Psoas muscle (tissue), 8 donors: Measurements from ENCODE around the gene PITPNM1. TPM values are rescaled to one million over a fixed set of nuclear protein-coding genes. Genes with fewer than 3 reads are reported as not detected.

Experiments used
- ATAC-seq, 4 donors: fragments of 200-7000 bp; cut with Tn5 transposase; one replicate each; pipeline ENCODE4 v1.9.1; 2020; ENCODE audit warnings: moderate library complexity in 3 of 4, mild to moderate bottlenecking in 2 of 4
- DNase-seq, 2 donors: peaks; one replicate each; pipeline ENCODE4 v3.0.0-alpha.2; 2020
- H3K27ac ChIP-seq: fragments of 200-600 bp; one replicate; pipeline ENCODE4 v1.8.0; 2022
- H3K27me3 ChIP-seq, 3 donors: fragments of 200-600 bp in 1 of 3; one replicate each; pipeline versions ENCODE4 v1.6.1 to v1.8.0; 2013 to 2022; ENCODE audit warnings: low read length in 2 of 3, mild to moderate bottlenecking in 2 of 3, moderate library complexity in 1 of 3; ENCODE audit not compliant: insufficient read depth in 3 of 3
- H3K36me3 ChIP-seq, 2 donors: fragments of 200-600 bp in 1 of 2; one replicate each; pipeline versions ENCODE4 v1.6.1 to v1.8.0; 2013 to 2022; ENCODE audit warnings: low read depth in 1 of 2, mild to moderate bottlenecking in 1 of 2, moderate library complexity in 1 of 2; ENCODE audit not compliant: insufficient read depth in 1 of 2
- H3K4me1 ChIP-seq: fragments of 200-600 bp; one replicate; pipeline ENCODE4 v1.8.0; 2022
- H3K4me3 ChIP-seq: fragments of 200-600 bp; one replicate; pipeline ENCODE4 v1.8.0; 2022; ENCODE audit warnings: mild to moderate bottlenecking
- H3K9me3 ChIP-seq: fragments of 200-600 bp; one replicate; pipeline ENCODE4 v1.8.0; 2022
- CTCF ChIP-seq: fragments of 200-600 bp; IDR thresholded peaks from one replicate; pipeline ENCODE4 v1.8.0; 2022; ENCODE audit warnings: antibody characterized with exemption
- WGBS, 3 donors: extraction: QIAGEN DNeasy Blood & Tissue Kit; methylation state at CpG; one replicate each; pipeline versions ENCODE4 v1.1.6 to v1.1.7; 2013; 5-methylcytosine and 5-hydroxymethylcytosine counted together
- intact Hi-C, 2 donors: fragments of 100-400 bp; cut with DNase I; formaldehyde crosslinking; loops; one replicate each; pipeline versions ENCODE4 v1.11.0 to v1.14.2; 2022
- polyA plus RNA-seq, 3 donors: library from polyadenylated mRNA; stranded (reverse); fragments of 200-250 nt; gene quantifications; one replicate each; pipeline ENCODE4 v1.2.3, GENCODE V29; 2013
- total RNA-seq, 4 donors: library from RNA; stranded (reverse); fragmentation: NEBNext Ultra II Directional in 2 of 4; extraction: Animal tissue kit (Norgen Biotek cat#: 25700) in 2 of 4; gene quantifications; one replicate each; pipeline versions ENCODE4 v1.2.1 to v1.2.4, GENCODE V29; 2021 to 2023
- donor health status: healthy with polysubstance abuse.
- donor health status: DM: no; HTN: no; CAD: no; lungs with moderate emphysema.
- donor health status: Bipolar disorder and iron deficiency.
- donor health status: healthy.
- donor health status: DM: yes; HTN: yes; CAD: no.
- donor health status: DM: no; HTN: no; CAD: no.
- donor health status: DM: no; HTN: no; CAD: no.
- donor health status: DM: yes; HTN: yes; CAD: no.

Gene PITPNM1
- total and polyA plus RNA-seq, 7 donors: 2.3 to 16.1 (median 7.1) TPM

DNA sequence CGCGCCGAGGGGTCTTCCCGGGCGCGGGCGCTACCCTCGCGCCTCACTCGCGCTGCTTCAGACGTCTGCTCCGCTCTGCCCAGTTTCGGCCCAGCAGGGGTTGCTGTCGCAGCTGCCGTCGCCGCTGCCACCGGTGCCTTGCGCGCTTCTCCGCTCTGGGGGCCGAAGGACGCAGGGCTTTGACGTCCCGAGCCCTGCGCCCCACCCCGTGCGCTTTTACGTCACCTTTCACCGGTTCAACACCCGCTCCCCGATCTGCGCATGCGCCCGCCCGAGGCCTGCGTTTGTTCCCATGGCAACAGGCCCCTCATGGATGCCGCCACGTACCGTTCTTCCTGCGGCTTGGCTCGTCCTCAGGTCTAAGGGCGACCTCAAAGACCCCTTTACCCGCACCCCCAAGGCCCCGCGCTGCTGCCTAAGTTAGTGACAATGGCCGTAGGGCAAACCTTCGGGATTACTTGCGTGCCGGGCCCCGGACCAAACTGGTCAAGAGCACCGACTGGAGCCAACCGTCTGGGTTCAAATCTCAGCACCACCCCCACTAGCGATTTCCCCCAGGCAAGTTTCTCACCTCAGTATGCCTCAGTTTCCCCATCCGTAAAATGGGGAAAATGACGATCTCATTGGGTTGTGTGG is 3.4 kb upstream of the PITPNM1 start:
- ATAC-seq: peak; percentile 66 to 77 (median 72)
- H3K4me1 ChIP-seq: peaks cover 27% of the 10 kb centered on the region
- 0 to 1% (median 1%) methylated on average over 45 to 57 of the region's 57 CpGs for WGBS, 3 donors
- H3K4me3 ChIP-seq: peak overlapping the region; percentile 90
- H3K27ac ChIP-seq: peak overlapping the region; percentile 99
- H3K9me3 ChIP-seq: no peaks in the 10 kb centered on the region
- intact Hi-C loops: loop anchor here in 1 of 2 donors (5.0 kb wide), 1 partner anchor 41 kb away; the partner anchor contains the start of gene TMEM134
- H3K27me3 ChIP-seq: peaks cover 0 to 12% (median 8%) of the 10 kb centered on the region in 3 donors
- no peak for TF ChIP-seq CTCF
- H3K36me3 ChIP-seq: peaks cover 0 to 11% of the 10 kb centered on the region in 2 donors
- peak; percentile 99 for DNase-seq

- ATAC-seq: peak; percentile 85 to 90 (median 88)
- TF ChIP-seq CTCF: no peak
- peaks cover 27% of the 10 kb centered on the region for H3K4me1 ChIP-seq
- 0 to 1% (median 0%) methylated on average over 49 to 57 of the region's 57 CpGs for WGBS, 3 donors
- peaks cover 0 to 11% of the 10 kb centered on the region in 2 donors for H3K36me3 ChIP-seq
- intact Hi-C loops: loop anchor here (2.0 to 5.0 kb wide), 3 partner anchors 41 to 151 kb away; partner anchors contain the start of genes PPP1CA (in 1 of the 2) and TMEM134 (in 1 of the 2)
- no peaks in the 10 kb centered on the region for H3K9me3 ChIP-seq
- DNase-seq: peak; percentile 100
- peak within 1 kb of the TSS; percentile 99 for H3K27ac ChIP-seq
- H3K4me3 ChIP-seq: peak within 1 kb of the TSS; percentile 90
- H3K27me3 ChIP-seq: peaks cover 0 to 11% (median 8%) of the 10 kb centered on the region in 3 donors
Observed at GRCh38 chr11:67507864-67508485, 2.8 kb upstream of the PITPNM1 start, which contains the start of gene CDK2AP2. TSS of gene CDK2AP2 (minus strand) at chr11:67508162. CDS start at chr11:67508082, 80 bp downstream.

- Histone ChIP-seq H3K27ac (peak overlapping the region; percentile 99), H3K27me3 (peaks cover 0 to 11% (median 8%) of the 10 kb centered on the region in 3 donors), H3K9me3 (no peaks in the 10 kb centered on the region), H3K4me3 (peak overlapping the region; percentile 90), H3K4me1 (peaks cover 27% of the 10 kb centered on the region), H3K36me3 (peaks cover 0 to 11% of the 10 kb centered on the region in 2 donors)
- TF ChIP-seq CTCF: no peak
- DNase-seq (no peak), ATAC-seq (no peak)
- WGBS, 3 donors: 37 to 41% (median 37%) methylated on average over 33 of the region's 33 CpGs
- intact Hi-C loops: loop anchor here (2.0 to 5.0 kb wide), 3 partner anchors 40 to 151 kb away; partner anchors contain the start of genes PPP1CA (in 1 of the 2) and TMEM134 (in 1 of the 2)
Observed at GRCh38 chr11:67507242-67507863, 2.2 kb upstream of the PITPNM1 start.

- H3K4me3 ChIP-seq: peak overlapping the region; percentile 90
Observed at GRCh38 chr11:67506426-67507051, 1.4 kb upstream of the PITPNM1 start.

More at GRCh38 chr11:67506426-67507051, 1.4 kb upstream of the PITPNM1 start:
- intact Hi-C loops: loop anchor here (1.0 to 5.0 kb wide), 4 partner anchors 39 to 150 kb away; partner anchors contain the start of genes PPP1CA (in 2 of the 2) and TMEM134 (in 1 of the 2)
- Histone ChIP-seq H3K27me3 (peaks cover 0 to 11% (median 8%) of the 10 kb centered on the region in 3 donors), H3K4me1 (peaks cover 27% of the 10 kb centered on the region), H3K9me3 (no peaks in the 10 kb centered on the region), H3K27ac (peak overlapping the region; percentile 99), H3K36me3 (peaks cover 0 to 11% of the 10 kb centered on the region in 2 donors)
- 77 to 89% (median 81%) methylated on average over 16 of the region's 16 CpGs for WGBS, 3 donors
- DNase-seq (peak in 1 of 2 donors; percentile 65), ATAC-seq (no peak)
- TF ChIP-seq CTCF: no peak
